HK-2 (cell line): ENCODE results near the gene TOMM70.

Experiments
- DNase-seq: peaks from one replicate; pipeline ENCODE4 v3.0.0-alpha.2; 2018; ENCODE audit not compliant: unreplicated experiment

TOMM70 gene

DNA sequence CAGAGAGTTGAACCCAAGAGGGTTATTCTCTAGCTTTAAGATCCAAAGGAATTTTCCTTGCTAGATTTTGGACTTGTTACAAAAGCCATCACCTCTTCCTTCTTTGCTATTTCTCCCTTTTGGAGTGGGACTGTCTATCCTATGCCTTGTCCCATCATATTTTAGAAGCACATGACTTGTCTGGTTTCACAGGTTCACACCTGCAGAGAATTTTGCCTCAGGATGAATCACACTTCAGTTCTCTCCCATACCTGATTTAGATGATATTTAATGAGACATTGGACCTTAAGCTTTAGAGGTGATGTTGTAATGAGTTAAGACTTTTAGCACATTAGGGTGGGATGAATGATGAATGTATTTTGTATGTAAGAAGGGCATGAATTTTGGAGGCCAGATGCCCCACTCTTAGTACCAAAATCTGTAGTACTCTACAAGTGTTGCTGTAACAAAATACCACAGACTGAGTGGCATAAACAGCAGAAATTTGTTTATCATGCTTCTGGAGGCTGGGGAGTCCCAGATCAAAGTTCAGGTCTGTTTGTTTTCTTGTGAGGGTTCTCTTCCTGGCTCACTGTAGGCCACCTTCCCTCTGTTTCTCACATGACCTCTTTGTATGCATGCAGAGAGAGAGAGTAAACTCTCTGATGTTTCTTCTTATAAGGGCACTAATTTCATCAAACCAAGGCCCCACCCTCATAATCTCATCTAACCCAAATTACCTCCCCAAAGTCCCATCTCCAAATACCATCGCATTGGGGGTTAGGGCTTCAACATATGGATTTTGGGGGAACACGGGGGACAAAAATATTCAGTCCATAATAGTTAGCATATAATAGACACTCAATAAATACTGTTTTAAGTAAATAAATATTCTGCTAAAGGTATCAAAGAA, 10.4 kb upstream of the TOMM70 start:
- no peak for DNase-seq

DNA sequence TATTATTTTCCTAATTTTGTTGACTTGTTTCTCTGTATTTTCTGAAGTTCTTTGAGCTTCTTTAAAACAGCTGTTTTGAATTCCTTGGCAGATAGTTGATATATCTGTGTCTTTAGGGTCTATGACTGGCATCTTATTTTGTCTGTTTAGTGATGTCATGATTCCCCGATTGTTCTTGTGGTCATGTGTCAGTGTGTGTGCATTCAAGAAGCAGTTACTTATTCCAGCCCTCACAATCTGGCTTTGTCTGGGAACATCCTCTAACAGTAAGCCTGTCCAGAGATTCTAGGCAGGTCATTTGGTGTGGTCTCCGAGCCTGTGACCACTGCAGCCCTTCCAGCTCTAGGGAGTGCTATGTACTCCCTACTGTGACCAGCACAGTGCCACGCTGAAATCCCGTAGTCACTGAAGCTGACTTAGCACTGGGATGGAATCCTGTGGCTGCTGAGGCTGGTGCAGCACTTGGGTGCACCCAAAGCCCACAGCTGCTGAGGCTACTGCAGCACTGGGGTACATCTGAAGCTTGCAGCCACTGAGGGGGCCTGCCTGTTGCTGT, 7.2 kb upstream of the TOMM70 start:
- DNase-seq: no peak

DNA sequence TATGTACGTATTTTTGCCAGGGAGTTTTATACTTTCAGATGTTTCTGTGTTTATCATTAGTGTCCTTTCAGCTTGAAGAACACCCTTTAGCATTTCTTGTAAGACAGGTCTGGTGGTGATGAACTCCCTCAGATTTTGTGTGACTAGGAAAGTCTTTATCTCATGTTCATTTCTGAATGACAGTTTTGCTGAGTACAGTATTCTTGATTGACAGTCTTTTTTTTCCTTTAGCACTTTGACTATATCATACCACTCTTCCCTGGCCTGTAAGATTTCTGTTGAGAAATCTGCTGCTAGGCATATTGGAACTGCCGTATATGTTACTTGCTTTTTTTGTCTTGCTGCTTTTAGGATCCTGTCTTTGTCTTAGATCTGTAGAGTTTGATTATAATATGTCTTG, 6.3 kb upstream of the TOMM70 start:
- DNase-seq: no peak

DNA sequence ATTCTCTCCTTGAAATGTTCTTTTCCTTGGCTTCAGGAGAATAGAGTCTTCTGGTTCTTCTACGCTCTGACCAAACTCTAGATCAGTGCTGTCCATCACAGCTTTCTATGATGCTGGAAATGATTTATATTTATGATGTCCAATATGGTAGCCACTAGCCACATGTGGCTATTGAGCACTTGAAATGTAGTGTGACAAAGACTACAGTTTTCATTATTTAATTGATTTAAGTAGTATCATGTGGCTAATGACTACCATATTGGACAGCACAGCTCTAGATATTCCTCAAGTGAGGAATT, 3.3 kb upstream of the TOMM70 start:
- DNase-seq: no peak

DNA sequence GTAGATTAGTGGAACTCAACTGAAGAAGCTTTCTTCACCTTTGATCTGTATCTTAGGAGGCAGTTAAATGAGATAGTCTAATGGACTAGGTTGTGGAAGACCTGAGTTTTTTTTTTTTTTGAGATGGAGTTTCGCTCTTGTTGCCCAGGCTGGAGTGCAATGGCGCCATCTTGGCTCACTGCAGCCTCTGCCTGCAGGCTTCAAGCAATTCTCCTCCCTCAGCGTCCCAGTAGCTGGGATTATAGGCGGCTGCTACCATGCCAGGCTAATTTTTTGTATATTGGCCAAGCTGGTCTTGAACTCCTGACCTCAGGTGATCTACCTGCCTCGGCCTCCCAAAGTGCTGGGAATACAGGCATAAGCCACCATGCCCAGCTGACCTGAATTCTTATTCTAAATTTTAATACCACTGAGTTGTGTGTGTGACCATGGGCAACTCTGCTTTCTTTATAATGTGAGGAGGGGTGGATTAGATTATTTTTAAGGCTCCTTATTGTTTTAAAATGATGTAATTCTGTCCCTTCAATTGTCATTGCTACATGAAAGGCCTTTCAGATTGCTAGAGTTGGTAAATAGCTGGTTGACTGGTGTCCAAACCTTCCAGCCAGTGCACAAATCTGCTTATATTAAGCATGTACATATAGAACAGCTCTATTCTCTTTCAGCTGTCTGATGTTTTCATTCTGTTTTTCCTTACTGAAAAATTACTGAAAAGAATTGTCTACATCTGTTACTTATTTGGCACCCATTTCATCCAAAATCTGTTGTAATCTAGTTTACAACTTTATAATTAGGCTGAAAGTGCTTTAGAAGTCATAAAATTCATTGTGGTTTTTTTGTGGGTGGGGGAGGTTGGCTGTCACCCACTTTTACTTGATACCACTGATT, 2.7 kb upstream of the TOMM70 start:
- no peak for DNase-seq

DNA sequence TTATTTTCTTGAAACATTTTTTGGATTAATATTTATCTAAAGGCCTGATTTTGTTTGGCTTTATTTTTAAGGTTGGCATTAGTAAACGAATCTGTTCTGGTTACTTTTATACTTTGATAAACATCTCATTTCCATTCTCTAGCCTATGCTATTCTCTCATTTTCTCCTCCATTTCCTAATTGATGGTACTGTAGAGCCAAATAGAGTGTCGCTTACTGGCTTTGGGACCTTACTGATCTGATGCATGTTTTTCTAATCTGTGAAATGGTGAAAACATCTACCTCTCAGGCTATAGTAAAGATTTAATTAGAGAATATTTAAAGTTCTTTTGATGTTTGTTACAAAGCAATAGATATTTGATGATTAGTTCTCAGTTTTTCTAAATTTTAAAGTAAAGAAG, 2.0 kb upstream of the TOMM70 start:
- DNase-seq: no peak

DNA sequence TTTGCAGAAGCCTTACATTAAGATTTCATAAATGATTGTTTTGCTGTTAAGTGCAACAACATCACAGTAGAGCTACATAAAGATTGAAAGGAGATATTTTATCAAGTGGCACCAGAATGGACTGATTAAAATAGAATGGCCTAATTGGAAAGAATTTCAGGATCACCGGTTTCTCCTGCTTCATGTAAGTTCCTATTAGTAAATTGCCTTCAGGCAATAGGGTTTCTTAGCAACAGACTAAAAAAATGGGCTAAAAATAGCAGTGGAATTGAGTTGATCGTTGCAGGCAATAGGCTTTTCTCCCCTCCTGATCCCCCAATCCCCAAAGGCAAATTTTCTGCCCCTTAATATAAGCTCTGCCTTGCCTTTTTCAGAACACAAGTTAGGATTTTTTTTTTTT, 1.4 kb upstream of the TOMM70 start:
- DNase-seq: no peak

DNA sequence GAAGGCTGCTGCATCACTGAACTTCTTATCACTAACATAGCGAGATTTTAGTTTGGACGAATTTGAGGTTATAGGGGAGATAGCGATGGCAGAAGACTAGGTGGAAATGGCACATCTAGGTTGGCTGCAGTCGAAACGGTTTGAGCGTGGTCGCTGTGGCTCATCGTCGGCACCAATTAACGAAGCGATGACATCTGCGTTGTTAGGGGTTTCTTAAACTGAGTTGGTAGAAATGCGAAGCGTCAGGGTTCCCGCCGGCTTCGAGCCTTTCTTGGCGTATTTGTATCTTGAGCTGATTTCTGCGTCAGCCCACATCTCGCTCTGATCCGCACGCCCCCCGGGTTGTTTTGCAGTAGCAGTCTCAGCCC, 769 bp upstream of the TOMM70 start:
- DNase-seq: no peak

DNA sequence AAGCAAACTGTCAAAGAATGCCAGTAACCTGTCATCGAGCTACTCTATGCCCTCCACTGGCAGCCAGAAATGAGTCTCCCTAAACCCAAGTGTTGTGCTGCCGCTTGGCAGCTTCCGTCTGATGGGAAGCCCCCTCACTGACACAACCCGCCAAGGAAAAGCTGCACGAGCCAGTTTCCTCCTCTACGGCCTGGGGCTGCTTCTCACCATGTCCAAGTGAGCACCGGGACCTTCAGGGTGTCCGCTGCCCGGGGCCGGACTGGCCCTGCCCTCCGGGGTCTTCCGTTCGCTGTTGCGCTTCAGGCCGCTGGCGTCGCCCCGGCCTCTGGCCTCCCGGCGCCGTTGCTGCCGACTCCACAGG, 490 bp downstream of the TOMM70 start:
- DNase-seq: no peak

DNA sequence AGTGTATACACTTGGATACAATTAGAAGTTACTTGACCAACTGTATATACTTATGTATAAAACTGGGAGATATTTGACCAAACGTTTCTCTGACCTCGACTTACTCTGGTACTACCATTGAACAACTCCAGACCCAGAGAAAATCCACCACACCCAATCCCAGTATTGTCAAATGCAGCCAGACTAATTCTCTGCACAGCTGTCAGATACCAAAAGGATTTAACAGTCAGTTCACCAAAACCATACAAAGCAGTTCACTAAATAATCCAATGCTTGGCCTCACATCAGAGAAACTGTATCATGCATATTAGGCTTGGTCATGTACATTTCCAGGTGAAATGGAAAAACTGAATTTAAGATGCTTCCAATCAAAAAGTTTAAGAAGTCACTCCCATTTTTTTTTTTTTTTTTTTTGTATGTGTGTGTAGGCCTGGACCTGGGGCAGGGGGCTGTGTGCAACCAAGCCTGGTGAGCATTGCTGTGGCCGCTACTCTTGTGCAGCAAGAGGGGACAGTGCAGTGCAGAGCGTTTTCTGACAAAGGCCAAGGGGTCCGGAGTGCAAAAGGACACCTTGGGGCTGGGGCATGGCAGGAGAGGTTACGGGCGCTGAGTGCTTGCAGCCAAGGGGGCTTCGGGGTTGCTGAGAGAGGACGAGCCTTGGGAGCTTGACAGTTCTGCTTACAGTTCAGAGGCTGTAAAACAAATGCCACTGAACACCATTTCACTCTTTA, 1.4 kb downstream of the TOMM70 start:
- no peak for DNase-seq

DNA sequence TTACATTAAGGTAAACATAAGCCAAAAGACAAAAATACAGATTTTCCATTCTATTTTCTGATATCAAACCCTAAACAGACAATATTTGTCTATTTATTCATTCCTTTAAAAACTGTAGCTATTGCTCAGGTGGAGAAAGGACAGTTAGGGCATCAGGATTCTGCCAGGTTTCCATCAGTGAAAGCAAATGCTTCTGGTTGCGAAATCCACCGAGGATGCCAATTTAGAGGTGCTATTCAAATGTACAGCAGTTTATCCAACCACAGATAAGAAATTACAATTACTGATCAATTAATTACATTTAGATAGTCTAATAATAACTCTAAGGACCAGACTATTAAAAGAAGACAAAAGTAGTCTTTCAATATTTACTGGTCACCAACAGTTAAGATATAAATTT, 3.9 kb downstream of the TOMM70 start:
- DNase-seq: no peak

DNA sequence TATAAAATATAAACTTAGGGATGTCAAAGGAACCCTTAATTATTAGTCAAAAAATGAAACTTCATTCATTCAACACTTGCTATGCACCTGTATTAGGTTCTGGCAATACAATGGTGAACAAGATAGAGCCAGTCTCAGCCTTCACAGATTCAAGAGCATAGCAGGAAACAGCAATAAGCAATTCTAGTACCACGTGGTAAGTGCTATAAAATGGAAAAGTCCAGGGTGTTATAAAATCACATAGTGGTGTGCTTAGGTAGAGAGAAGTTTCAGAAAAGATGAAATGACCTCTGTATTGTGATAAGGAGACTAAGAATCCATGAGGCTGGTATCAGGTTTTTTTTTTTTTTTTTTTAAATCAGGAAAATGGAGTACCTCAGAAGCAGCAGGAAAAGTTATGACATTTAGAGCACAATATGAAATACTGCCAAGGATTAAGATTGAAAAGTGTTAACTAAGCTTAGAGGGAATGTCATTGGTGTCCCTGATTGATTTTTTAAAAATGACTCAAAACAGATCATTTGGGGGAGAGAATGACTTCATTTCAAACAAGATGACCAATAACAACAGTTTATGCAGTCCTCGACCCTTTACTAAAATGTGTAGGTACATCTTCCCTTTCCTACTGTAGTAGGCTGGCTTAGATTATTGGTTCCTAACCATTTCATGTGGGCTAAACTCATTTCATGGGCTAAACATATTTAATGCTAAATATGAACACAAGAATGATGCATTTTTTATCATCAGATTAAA, 5.0 kb downstream of the TOMM70 start:
- DNase-seq: no peak

DNA sequence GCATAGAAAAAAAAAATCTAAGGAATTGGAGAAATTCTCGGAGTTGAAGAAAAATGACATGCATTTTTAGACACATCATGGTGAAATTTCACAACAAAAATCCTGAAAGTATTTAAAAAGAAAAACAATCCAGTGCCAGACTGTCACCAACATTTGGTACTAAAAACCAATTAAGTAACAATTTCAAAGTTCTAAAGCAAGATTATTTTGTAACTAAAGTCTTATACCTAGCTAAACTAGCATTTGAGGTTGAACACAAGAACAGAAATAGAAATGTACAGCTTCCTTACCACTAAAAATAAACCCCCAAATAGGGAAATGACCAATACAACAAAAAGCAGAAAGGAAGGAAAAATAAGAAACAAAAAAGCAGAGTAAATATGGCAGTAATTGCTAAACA, 11.9 kb downstream of the TOMM70 start:
- no peak for DNase-seq

DNA sequence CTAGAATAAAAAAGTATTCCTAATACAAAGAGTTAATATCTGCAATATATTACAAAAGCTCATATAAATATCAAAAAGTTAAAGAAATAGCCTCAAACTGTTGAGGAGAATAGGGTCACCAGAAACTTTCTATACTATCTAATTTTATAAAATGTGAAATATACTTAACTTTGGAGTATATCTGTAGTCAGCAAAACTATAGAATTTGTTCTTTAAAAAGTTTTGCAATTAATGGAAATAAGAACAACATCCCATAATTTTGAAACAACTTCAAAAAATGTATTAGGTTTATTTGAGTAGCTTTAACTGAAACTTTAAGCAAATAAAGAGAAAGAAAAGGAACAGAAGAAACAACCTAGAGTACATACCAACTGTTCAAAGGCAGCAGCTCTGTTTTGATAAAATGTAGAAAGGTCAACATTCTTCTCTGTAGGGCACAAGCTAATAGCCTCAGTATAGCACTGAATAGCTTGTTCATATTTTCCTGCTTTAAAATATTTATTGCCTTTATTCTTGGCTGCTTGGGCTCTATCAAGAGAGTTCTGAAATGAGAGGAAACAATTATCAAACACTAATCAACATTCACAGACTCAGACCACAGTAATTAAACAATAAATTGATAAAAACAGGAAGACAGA, 14.3 kb downstream of the TOMM70 start:
- no peak for DNase-seq

DNA sequence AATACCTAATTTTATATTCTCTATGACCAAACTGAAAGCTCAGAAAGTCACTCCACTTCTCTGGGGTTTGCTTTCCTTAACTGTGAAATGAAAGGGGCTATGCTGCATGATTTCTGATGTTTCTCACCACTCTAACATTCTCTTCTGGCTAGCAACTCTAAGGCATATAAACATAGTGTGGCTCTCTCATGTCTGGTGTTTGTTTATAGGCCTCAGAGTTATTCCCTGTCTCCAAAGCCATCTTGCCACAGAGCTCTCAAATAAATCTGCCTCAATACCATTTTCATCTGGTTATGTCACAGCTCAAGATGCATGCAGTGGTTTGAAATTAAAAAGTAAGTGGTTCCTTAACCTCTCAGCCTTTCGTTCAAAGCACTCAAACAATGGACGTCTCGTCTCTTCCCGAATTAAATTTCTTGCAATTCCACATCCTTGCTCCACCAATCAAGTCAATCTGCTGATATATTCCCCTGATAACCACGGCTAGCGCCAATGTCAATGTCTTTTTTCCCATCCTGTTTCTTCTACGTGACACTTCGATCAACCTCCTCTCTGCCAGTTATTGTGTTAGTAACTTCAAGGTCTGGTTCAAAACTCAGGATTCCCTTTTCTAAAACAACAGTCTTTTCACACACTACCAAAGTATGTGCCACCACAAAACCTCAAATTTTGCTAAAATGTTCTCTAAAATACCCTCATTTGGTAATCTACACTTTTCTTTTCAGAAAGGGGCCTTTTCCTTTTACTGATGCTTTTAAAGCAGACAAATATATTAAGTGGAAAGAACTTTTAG, 16.0 kb downstream of the TOMM70 start:
- no peak for DNase-seq

DNA sequence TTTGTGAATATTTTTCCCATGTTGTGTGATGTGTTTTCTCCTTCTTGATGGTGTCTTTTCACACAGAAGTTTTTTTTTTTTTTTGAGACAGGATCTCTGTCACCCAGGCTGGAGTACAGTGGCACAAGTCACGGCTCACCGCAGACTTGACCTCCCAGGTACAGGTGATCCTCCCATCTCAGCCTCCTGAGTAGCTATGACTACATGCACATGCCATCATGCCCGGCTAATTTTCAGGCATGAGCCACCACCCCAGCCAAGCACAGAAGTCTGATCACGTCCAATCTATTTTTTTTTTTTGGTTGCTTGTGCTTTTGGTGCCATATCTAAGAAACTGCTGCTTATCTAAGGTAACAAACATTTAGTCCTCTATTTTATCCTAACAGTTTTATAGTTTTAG, 24.6 kb downstream of the TOMM70 start:
- no peak for DNase-seq

DNA sequence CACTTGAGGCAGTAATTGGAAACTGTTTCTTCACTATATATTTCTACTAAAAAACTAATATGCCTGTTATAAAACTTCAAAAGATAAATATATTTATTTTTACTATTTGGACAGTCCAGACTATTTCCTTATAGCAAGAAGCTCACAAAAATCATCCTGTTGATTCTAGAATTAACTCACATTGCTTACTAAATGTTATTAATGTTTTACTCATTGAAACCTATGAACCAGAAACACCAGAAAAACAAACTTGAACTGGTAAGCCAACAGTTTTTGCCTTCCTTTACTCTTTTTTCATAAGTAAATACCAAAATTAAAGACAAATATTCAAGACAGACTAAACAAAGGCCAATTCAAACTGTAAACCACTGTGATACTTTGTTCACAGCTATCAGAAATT, 26.4 kb downstream of the TOMM70 start:
- no peak for DNase-seq

DNA sequence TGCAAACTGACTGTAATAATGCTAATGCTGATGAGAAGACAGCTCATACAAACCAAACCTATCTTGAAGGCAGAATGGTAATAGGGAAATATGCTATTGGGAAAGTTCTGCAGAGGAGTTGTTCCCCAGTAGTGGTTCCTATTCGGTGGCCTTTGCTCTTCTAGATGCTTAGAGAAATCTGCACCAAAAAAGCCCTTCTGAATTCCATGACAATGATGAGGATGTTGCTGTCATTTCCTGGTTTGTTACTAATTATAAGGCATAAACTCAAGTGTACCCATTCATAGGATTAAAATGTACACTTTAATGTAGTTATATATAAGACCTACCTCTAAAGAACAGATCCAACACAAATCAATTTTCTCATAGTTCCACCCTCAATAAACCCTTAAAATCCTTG, 30.1 kb downstream of the TOMM70 start:
- DNase-seq: no peak

DNA sequence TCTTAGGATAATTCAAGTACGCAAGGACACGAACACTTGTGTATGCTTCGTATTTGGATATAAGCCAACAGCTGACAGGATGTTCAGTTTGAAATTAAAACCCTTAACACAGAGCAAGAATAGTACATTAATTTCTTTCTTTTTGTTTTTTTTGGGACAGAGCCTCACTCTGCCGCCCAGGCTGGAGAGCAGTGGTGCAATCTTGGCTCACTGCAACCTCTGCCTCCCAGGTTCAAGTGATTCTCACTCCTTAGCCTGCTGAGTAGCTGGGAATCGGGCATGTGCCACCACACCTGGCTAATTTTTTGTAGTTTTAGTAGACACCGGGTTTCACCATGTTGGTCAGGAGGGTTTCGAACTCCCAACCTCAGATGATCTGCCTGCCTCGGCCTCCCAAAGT, 32.4 kb downstream of the TOMM70 start:
- no peak for DNase-seq

DNA sequence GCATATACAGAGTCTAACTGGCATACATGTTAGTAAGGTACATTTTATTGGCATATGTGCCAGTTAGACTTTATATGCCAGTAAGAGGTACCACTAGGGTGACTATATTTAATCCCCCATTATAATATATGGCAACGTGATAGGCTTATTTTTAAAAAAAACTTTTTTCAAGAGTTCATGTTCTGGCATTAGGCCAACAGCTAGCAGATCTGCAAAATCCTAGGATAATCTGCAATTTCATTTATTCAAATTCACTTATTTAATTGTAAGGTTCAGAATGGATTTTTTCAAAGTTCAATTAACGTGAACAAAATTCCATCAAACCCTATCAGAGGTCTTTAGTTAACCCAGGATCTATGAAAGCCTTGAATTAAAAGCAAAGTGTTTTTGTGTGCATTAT, 34.5 kb downstream of the TOMM70 start:
- DNase-seq: no peak
